ENCODE results near the gene JMJD8. TPM values are rescaled to one million over a fixed set of nuclear protein-coding genes. Genes with fewer than 3 reads are reported as not detected.

The JMJD8 gene
- total and polyA plus RNA-seq, 2 experiments from 2014 or later: 48.5 to 82.5 TPM

- H3K4me1 ChIP-seq (ENCODE audit: insufficient read depth): peaks cover 4% of the 10 kb centered on the region; the same call in 1 of the 2 replicates
- H3K4me2 ChIP-seq: no peak overlapping the region
- Mint-ChIP-seq H3K36me3 (ENCODE audit: low read depth) (no peaks in the 10 kb centered on the region), H3K4me1 (peaks cover 4% of the 10 kb centered on the region; the same call in 2 of the 3 replicates), H3K27ac (no peak overlapping the region), H3K9me3 (peaks cover 4% of the 10 kb centered on the region; the same call in 1 of the 3 replicates), H3K4me3 (no peak overlapping the region), H3K27me3 (ENCODE audit: insufficient read depth, low read depth, poor library complexity) (peaks cover 58% of the 10 kb centered on the region)
- H3K9me2 ChIP-seq (ENCODE audit: insufficient read depth): no peaks in the 10 kb centered on the region
- H3K27ac ChIP-seq (ENCODE audit: low read depth): no peak overlapping the region
- H3K4me3 ChIP-seq: no peak overlapping the region
- ATAC-seq (peak; percentile 64), DNase-seq (ENCODE audit: low spot score) (peak; percentile 87)
- H3K36me3 ChIP-seq (ENCODE audit: insufficient read depth): no peaks in the 10 kb centered on the region
- H2AFZ ChIP-seq: no peak overlapping the region
- H3K79me2 ChIP-seq (replicated peaks; ENCODE audit: insufficient read depth): no peaks in the 10 kb centered on the region
- TF ChIP-seq CTCF (conservative IDR thresholded peaks at IDR 0.05; ENCODE audit: low read depth in 2 of 2): peak; percentile 66 to 94
- no peak for TF ChIP-seq ZNF331 (CRISPR knock-in tag; IDR thresholded peaks at IDR 0.05; ENCODE audit: low read depth)
- H3K27me3 ChIP-seq (ENCODE audit: insufficient read depth): peaks cover 71% of the 10 kb centered on the region
- no peaks in the 10 kb centered on the region for H4K20me1 ChIP-seq (replicated peaks; ENCODE audit: insufficient read depth)
- 0 out of 2 replicates have a peak, but pooled peaks cover 2% of the 10 kb centered on the region for H3F3A ChIP-seq (replicated peaks; ENCODE audit: low read depth)
These were observed 27.6 kb upstream of the JMJD8 start for GRCh38 chr16:711548-712320.

- no peak for ATAC-seq
- no peaks in the 10 kb centered on the region for H3K36me3 ChIP-seq (ENCODE audit: insufficient read depth)
- no peak overlapping the region for H2AFZ ChIP-seq
- 0 out of 2 replicates have a peak, but pooled peaks cover 6% of the 10 kb centered on the region for H3F3A ChIP-seq (replicated peaks; ENCODE audit: low read depth)
- H3K9me3 Mint-ChIP-seq: peaks cover 4% of the 10 kb centered on the region; the same call in 1 of the 3 replicates
- no peaks in the 10 kb centered on the region; the same call in 2 of the 3 replicates for H3K4me1 Mint-ChIP-seq
- peaks cover 59% of the 10 kb centered on the region for H3K27me3 Mint-ChIP-seq (ENCODE audit: insufficient read depth, low read depth, poor library complexity)
- H3K4me2 ChIP-seq: no peak overlapping the region
- no peaks in the 10 kb centered on the region for H3K9me2 ChIP-seq (ENCODE audit: insufficient read depth)
- H3K79me2 ChIP-seq (replicated peaks; ENCODE audit: insufficient read depth): no peaks in the 10 kb centered on the region
- H3K4me1 ChIP-seq (ENCODE audit: insufficient read depth): peaks cover under 1% of the 10 kb centered on the region; the same call in 1 of the 2 replicates
- TF ChIP-seq EZH2 (IDR thresholded peaks at IDR 0.05; ENCODE audit: low read depth, unreplicated experiment): no peak
- TF ChIP-seq NANOG (IDR thresholded peaks at IDR 0.05; ENCODE audit: borderline replicate concordance): no peak
- no peak for TF ChIP-seq REST (IDR thresholded peaks at IDR 0.05; ENCODE audit: unreplicated experiment)
- TF ChIP-seq JUNB (IDR thresholded peaks at IDR 0.05; ENCODE audit: unreplicated experiment): no peak
- TF ChIP-seq ZNF331 (CRISPR knock-in tag; IDR thresholded peaks at IDR 0.05; ENCODE audit: low read depth): no peak
- TF ChIP-seq ZNF114 (CRISPR knock-in tag; IDR thresholded peaks at IDR 0.05): no peak
- no peak overlapping the region for H3K27ac Mint-ChIP-seq
- no peak overlapping the region for H3K27ac ChIP-seq (ENCODE audit: low read depth)
- peaks cover 71% of the 10 kb centered on the region for H3K27me3 ChIP-seq (ENCODE audit: insufficient read depth)
- H3K4me3 ChIP-seq: no peak overlapping the region
- no peaks in the 10 kb centered on the region for H3K36me3 Mint-ChIP-seq (ENCODE audit: low read depth)
- no peak overlapping the region for H3K4me3 Mint-ChIP-seq
- DNase-seq (ENCODE audit: low spot score): no peak
- H4K20me1 ChIP-seq (replicated peaks; ENCODE audit: insufficient read depth): no peaks in the 10 kb centered on the region
These were observed 26.9 kb upstream of the JMJD8 start for GRCh38 chr16:711084-711483.
